AG10803 (cell line): ENCODE measurements around the gene SCAANT1.

Source experiments
- DNase-seq: peaks from one replicate; pipeline ENCODE4 v3.0.0; 2010; ENCODE audit warnings: low read depth
- H3K4me3 ChIP-seq: 2 replicates; pipeline ENCODE4 v1.5.1; 2011; ENCODE audit warnings: mild to moderate bottlenecking, low read length, control low read depth
- TF ChIP-seq, protein P1 (sequence below): conservative IDR thresholded peaks from 2 replicates; pipeline ENCODE4 v1.5.1; 2011; ENCODE audit warnings: mild to moderate bottlenecking, low read length, control low read depth, inconsistent platforms

SCAANT1 gene

DNA sequence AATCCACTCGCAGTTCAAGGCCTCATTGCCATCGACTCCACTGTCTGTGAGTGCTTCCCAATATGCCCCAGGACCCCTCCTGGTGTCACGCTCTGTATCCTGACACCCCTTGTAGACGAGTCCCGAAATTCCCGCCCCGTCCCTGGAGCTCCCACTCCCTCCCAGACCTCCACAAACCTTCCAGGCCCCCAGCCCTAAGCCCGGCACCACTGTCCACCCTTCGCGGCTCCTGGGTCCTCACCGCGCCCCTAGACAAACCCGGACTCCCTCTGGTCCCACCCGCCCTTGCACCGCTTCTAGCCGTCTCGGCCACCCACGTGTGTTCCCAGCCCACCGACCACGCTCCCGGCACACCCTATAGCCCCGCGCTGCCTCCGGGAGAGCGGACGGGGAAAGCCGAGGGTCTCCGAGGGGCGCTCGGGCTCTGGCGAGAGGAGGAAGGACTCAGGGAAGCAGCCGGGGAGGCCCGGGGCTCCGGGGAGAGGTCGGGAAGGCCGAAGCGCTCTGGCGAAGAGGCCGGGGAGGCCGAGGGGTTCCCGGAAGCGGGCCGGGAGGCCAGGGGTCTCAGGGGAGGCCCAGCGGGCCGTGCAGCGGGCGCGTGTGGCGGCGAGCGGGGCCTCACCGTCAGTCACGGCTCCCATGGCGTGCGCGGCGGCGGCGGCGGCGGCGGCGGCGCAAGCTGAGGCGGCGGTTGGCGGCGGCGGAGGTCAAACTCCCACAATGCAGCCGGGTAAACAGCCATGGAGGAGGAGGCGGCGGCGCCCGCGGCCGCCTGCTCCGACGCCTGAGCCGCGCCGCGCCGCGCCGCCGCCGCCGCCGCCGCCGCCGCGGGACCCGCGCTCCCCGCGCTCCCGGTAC is 48.8 kb downstream of the SCAANT1 start, which contains the start of the genes ATXN7 and THOC7:
ATXN7 (plus strand) TSS at position 718 of the 858 bp plus-strand sequence. CDS start 48,732 bp downstream, outside the sequence.
THOC7 (minus strand) TSS at position 656 of the 858 bp plus-strand sequence; CDS start at position 641, 15 bp downstream.
- peak; percentile 61 for DNase-seq
- peak within 1 kb of the TSS; percentile 82 for H3K4me3 ChIP-seq
- TF ChIP-seq, protein P1, sequence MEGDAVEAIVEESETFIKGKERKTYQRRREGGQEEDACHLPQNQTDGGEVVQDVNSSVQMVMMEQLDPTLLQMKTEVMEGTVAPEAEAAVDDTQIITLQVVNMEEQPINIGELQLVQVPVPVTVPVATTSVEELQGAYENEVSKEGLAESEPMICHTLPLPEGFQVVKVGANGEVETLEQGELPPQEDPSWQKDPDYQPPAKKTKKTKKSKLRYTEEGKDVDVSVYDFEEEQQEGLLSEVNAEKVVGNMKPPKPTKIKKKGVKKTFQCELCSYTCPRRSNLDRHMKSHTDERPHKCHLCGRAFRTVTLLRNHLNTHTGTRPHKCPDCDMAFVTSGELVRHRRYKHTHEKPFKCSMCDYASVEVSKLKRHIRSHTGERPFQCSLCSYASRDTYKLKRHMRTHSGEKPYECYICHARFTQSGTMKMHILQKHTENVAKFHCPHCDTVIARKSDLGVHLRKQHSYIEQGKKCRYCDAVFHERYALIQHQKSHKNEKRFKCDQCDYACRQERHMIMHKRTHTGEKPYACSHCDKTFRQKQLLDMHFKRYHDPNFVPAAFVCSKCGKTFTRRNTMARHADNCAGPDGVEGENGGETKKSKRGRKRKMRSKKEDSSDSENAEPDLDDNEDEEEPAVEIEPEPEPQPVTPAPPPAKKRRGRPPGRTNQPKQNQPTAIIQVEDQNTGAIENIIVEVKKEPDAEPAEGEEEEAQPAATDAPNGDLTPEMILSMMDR, result no peak

DNA sequence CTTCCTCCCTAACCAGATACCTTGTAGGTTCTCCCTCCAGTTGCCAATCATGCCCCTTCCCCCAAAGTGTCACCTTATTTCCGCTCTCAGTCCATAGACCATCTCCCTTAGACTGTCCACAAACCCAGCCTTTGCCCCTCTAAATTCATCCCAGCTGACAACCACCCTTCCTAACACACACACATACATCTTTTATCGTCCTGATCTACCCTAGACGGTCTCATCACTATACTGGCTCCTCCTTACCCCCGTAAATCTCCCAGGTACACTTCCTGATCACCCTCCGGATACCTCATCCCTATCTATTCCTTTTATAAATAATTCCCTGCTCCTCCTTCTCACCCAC is 49.4 kb downstream of the SCAANT1 start:
- TF ChIP-seq, protein P1, result no peak

More for the DNA sequence above, 49.4 kb downstream of the SCAANT1 start:
- H3K4me3 ChIP-seq, result peak overlapping the region; percentile 82
- DNase-seq, result no peak
